Activated CD8-positive, alpha-beta memory T cell treated with anti-CD3 and anti-CD28 coated beads for 36 hours (primary cell): Measurements from ENCODE around the gene C20orf96. TPM values are rescaled to one million over a fixed set of nuclear protein-coding genes. Genes with fewer than 3 reads are reported as not detected.
"Not testable (repeated sequence)": the region's sequence is repeated elsewhere in the genome, so short reads cannot be mapped to it uniquely, and the experiment has no call there.

Experiments used
- CTCF ChIA-PET: fragments of 350-600 bp; sonication (Branson Sonifier 250); formaldehyde crosslinking; loops from one replicate; lab custom pipeline; 2021; ENCODE audit warnings: antibody characterized with exemption; lab: Charles Lee
- POLR2A ChIA-PET: fragments of 350-600 bp; sonication (Branson Sonifier 250); formaldehyde crosslinking; loops from one replicate; lab custom pipeline; 2021; ENCODE audit warnings: antibody characterized with exemption; lab: Charles Lee
- total RNA-seq, 2 experiments: library from RNA; stranded (reverse); gene quantifications; one replicate each; pipeline ENCODE4 v1.2.3, GENCODE V29; 2021

Gene C20orf96
- 1 to 10 TPM; 4.9 to 5.6 TPM for total RNA-seq

DNA sequence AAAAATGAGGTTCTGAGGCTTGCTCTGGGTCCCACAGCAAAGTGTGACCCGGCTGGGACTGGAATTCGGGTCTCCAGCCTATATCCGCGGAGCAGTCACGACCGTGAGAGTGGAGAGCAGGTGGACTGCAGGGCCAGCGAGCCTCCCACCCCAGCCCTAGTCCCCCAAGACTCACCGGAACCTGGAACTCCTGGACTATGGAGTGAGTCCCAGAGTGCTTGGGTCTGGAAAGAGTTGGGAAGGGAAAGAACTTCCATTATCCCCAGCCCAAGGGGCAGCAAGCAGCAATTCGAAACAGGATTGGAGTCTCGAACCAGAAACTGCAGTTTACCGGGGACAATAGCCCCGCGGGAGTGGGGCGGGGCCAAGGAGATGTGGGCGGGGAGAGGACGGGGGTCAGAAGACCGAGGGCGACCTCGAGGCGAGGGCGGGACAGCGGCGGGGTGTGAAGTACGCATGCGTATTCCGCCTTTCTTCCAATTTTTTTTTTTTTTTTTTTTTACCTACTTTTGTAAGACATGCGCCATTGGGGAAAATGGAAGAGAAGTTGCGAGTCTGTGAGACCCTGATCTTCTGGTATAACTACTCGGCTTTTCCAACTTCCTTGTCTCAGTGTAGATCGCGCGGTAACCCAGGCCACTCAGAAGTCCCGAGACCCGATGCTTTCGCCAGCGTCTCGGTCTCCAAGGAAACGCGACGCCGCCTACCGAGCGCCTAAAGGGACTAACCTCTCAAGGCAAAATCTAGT is at the start of gene C20orf96:
C20orf96 (minus strand) TSS at position 667 of the 748 bp plus-strand sequence; CDS start at position 527, 140 bp downstream.
- ChIA-PET CTCF (interaction anchor here (0.7 kb wide), 1 partner anchor 24 kb away, joined by 3 read pairs; no protein-coding TSS in a partner anchor), POLR2A (no interaction called here)

DNA sequence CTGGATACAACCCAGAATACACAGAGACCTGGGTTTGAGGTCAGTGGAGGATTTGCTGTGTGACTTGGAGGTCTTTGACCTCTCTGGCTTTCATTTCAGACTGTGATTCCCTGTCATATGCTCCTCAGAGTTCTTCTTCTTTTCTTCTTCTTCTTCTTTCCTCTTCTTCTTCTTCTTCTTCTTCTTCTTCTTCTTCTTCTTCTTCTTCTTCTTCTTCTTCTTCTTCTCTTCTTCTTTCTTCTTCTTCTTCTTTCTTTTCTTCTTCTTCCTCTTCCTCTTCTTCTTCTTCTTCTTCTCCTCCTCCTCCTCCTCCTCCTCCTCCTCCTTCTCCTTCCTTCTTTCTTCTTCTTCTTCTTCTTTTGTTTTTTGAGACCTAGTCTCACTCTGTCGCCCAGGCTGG is 45.5 kb upstream of the C20orf96 start:
- CTCF ChIA-PET, POLR2A ChIA-PET: not testable (repeated sequence)

DNA sequence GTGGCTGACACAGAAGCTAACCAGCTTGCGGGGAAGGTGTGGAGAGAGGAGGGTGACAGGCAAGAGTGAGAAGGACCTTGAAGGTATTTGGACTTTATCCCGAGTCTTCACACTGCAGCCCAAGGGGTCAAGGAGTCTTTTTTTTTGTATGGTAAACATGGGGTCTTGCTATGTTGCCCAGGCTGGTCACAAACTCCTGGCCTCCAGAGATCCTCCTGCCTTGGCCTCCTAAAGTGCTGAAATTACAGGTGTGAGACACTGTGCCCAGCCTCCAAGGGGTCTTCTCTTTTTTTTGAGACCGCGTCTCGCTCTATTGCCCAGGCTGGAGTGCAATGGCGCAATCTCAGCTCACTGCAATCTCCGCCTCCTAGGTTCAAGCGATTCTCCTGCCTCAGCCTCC is 44.0 kb upstream of the C20orf96 start:
- ChIA-PET POLR2A (no interaction called here), CTCF (no interaction called here)

DNA sequence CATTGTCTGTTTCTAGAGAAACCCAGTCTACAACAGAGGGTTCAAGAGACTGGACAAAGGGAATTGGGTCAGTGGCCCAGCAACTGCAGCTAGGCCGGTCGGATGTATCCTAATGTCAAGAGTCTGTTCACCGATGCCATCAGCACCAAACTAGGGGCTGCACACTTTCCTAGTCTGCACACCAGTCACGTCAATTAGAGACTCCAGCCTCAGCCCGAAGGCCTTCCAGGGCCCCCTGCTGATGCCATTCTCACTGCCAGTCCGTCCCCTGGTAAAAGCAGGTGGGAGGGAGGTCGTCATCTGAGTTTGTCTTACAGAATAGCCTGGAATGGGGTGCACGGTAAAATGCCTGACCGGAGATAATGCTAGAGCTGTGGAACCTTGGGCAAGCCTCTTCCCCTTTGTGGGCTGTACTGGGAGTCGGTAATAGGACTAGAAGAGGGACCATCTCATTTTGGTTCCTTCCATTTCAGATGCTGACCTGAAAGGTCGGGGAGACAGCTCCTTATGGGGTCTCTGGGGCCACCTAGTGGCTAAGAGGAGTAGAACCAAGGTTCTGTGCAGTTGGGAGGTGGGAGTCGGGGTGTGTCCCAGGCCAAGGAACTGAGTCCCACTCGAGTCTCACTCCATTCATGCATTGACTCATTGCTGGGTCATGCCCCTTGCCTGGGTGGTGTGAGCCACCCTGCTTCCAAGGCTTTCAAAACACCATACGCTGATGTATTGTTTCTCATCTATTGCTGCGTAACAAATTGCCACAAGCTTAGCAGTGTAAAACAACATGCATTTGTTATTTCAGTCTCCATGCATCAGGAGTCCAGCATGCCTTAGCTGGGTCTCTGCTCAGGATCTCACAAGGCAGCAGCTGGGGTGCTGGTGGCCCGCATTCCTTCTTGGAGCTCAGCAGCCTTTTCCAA is 39.9 kb upstream of the C20orf96 start:
- CTCF ChIA-PET: interaction anchor here (0.6 to 3.3 kb wide), 16 partner anchors 9 to 146 kb away, joined by 3 to 30 read pairs (median 4); partner anchors contain the start of genes NRSN2, TRIB3 and ZCCHC3

DNA sequence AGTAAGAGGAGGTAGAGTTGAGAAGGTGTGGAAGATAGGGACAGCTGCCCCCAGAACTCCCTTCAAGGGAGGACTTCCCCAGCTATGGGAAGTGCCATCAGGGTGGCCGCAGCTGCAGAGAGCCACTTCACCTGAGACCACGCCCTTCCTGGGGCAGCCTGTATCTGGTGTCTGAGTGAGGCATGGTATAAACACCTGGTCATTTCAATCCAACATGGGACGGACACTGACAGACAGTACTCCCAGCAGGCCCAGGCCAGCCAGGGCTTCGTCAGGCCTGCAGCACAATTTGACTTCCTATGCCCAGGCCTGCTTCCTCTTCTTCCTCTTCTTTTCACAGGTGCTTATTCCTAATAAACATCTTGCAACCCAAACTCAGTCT is 39.3 kb upstream of the C20orf96 start:
- ChIA-PET POLR2A (interaction anchor here (1.4 kb wide), 1 partner anchor 32 kb away, joined by 3 read pairs; no protein-coding TSS in a partner anchor), CTCF (interaction anchor here (1.0 to 3.3 kb wide), 7 partner anchors 16 to 121 kb away, joined by 3 to 30 read pairs (median 4); partner anchors contain the start of genes NRSN2 and ZCCHC3)

More for the DNA sequence above, 39.9 kb upstream of the C20orf96 start:
- POLR2A ChIA-PET: interaction anchor here (1.4 kb wide), 1 partner anchor 32 kb away, joined by 3 read pairs; no protein-coding TSS in a partner anchor

GRCh38 chr20:328975-329695 is 38.6 kb upstream of the C20orf96 start:
- POLR2A ChIA-PET: no interaction called here

DNA sequence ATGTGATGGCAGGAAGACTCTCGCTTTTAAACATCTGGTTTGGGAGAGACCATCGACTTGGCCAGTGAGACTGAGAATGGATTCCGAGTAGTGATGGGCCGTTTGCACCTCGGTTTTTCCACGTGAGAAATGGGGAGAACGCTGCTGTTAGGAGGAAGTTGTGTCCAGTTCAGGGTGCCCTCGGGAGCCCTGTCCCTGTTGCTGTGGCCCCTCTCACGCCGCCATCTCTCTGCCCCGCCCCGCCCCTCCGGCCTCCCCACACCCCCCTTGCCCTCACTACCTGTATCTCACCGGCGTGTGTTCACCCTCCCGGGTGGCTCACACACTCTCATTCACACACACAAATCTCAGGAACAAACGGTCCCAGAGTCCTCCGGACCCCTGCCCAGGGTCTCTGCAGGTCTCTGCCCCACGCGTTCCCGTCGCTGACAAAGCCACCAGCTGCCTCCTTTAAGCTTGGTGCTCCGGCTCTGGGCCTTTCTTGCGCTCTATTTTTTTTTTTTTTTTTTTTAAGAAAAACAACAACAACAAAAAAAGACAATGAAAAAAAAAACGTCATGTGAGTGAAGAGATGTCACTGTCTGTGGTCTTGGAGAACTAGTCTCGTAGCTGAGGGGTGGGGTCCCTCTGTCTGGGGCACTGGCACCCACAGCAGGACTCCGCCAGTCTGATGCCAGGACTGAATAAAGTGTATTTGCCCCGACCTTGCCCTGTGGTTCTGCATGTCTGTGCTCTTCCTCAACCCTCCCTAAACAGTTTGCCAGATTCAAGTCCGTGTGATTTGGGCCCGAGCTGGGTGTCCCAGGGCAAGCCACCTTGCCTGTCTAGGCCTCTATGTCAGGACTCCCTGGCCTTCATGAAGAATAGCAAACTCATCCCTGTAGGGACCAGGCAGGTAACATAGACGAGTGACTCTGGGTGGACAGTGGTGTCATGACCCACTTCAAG is 37.8 kb upstream of the C20orf96 start:
- ChIA-PET POLR2A (no interaction called here), CTCF (interaction anchor here (0.7 kb wide), 1 partner anchor 19 kb away, joined by 4 read pairs; no protein-coding TSS in a partner anchor)

More at GRCh38 chr20:328975-329695, 38.6 kb upstream of the C20orf96 start:
- CTCF ChIA-PET: interaction anchor here (0.7 to 3.3 kb wide), 4 partner anchors 19 to 62 kb away, joined by 3 to 26 read pairs (median 9); partner anchors contain the start of gene ZCCHC3

GRCh38 chr20:327186-328026 is 36.9 kb upstream of the C20orf96 start:
- ChIA-PET CTCF (no interaction called here), POLR2A (interaction anchor here (1.3 kb wide), 1 partner anchor 24 kb away, joined by 3 read pairs; no protein-coding TSS in a partner anchor)

DNA sequence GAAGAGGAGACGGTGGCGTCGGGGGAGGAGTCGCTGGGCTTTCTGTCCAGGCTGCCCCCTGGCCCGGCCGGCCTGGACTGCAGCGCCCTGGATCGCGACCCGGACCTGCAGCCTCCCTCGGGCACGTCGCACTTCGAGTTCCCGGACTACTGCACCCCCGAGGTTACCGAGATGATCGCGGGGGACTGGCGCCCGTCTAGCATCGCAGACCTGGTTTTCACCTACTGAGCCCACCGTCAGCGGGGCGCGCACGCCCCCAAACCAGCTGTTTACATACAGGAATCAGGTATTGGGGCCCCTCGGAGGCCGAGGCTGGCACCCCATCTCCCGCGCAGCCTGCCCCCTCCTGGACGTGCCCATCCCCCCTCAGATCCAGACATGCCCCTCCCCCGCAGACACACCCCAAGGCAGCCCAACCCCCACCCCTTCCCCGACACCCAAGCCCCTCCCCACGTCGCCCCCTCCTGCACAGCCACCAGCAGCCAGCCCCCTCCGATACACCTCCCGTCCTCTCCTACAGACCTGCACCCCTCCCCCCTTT is 36.2 kb upstream of the C20orf96 start:
- POLR2A ChIA-PET: interaction anchor here (1.1 to 1.3 kb wide), 2 partner anchors 24 to 29 kb away, joined by 3 to 4 read pairs; partner anchors contain the start of gene ZCCHC3
- CTCF ChIA-PET: no interaction called here

DNA sequence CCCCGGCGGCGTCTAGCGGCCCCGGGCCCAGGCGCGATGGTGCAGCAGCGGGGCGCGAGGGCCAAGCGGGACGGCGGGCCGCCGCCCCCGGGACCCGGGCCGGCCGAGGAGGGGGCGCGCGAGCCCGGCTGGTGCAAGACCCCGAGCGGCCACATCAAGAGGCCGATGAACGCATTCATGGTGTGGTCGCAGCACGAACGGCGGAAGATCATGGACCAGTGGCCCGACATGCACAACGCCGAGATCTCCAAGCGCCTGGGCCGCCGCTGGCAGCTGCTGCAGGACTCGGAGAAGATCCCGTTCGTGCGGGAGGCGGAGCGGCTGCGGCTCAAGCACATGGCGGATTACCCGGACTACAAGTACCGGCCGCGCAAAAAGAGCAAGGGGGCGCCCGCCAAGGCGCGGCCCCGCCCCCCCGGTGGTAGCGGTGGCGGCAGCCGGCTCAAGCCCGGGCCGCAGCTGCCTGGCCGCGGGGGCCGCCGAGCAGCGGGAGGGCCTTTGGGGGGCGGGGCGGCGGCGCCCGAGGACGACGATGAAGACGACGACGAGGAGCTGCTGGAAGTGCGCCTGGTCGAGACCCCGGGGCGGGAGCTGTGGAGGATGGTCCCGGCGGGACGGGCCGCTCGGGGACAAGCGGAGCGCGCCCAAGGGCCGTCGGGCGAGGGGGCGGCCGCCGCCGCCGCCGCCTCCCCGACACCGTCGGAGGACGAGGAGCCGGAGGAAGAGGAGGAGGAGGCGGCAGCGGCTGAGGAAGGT is 35.5 kb upstream of the C20orf96 start:
- POLR2A ChIA-PET: interaction anchor here (0.7 to 1.3 kb wide), 3 partner anchors 23 to 31 kb away, joined by 3 to 4 read pairs (median 3); partner anchors contain the start of gene ZCCHC3
- CTCF ChIA-PET: no interaction called here

DNA sequence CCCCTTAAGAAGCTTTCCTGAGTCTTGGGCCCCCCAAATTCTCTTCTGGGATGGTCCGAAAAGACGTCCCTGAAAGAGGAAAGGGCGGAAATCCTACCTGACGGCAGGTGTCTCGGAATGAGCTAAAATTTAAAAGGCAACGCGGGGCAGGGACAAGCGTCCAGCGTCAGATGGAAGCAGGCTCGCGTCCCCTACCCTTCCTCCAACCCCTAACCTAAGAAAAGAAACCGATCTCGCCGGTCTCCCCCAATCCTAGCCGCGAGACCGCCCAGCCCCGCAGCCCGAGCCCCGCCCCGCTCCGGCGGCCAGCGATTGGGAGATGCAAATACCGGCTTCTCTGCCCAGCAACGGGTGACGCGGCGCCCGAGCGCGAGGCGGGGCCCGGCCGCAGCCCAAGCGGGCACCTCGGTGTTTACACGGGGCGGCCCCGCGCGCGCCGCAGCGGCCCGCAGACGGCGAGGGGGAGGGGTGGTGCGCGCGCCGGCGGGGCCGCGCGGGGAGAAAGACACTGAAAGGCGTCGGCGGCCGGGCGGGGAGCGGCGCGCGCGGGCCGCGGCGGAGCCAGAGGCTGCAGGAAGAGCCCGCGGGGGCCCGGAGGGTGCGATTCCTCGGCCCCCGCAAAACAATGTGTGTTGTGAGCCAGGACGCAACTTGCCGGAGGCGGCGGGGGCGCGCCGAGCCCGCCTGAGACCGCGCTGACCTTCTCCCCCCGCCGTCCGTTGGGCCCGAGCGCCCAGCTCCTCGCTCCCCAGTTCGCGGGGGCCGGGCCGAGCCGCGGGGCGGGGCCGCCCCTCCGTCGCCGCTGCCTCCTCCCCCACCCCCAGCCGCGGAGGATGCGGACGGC is 34.7 kb upstream of the C20orf96 start, which contains the start of gene SOX12:
SOX12 (plus strand) TSS at position 508 of the 844 bp plus-strand sequence. CDS start 373 bp downstream, outside the sequence.
- CTCF ChIA-PET: interaction anchor here (0.5 to 2.5 kb wide), 3 partner anchors 28 to 123 kb away, joined by 3 to 15 read pairs (median 3); partner anchors contain the start of gene ZCCHC3
- POLR2A ChIA-PET: interaction anchor here (0.7 to 2.9 kb wide), 4 partner anchors 28 to 56 kb away, joined by 3 to 19 read pairs (median 4); partner anchors contain the start of gene ZCCHC3

GRCh38 chr20:324177-325044 is 33.9 kb upstream of the C20orf96 start:
- ChIA-PET CTCF (interaction anchor here (0.7 to 2.5 kb wide), 7 partner anchors 22 to 219 kb away, joined by 3 to 15 read pairs (median 3); partner anchors contain the start of genes CSNK2A1 and ZCCHC3), POLR2A (interaction anchor here (0.9 to 2.9 kb wide), 4 partner anchors 22 to 57 kb away, joined by 3 to 19 read pairs (median 4); partner anchors contain the start of gene ZCCHC3)

DNA sequence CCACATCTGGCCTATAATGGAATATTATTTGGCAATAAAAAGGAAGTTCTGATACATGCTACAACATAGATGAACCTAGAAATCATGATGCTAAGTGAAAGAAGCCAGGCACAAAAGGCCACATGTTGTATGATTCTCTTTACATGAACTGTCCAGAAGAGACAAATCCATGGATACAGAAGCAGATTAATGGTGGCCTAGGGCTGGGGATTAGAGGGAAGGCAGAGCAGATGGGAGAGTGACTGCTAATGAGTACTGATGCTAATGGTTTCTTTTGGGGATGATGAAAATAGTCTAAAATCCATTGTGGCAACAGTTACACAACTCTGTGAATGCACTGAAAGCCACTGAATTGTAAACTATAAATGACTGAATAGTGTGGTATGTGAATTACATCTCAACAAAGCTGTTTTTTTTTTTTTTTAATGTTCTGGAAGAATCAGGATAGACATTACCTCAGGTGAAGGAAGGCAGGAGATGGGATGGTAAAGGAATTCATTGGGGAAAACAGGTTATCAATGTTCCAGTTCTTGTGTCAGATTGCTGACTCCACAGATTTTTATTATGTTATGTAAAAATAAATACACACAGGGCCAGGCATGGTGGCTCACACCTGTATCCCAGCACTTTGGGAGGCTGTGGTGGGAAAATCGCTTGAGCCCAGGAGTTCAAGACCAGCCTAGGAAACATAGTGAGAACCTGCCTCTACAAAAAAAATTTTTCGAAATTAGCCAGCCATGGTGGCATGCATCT is 25.9 kb upstream of the C20orf96 start:
- POLR2A ChIA-PET: no interaction called here
- CTCF ChIA-PET: no interaction called here
